RWPE2 (cell line): ENCODE results near the gene BLOC1S3.

Source experiments
- ATAC-seq: fragments of 200-7000 bp; cut with Tn5 transposase; 3 replicates; pipeline ENCODE4 v1.9.1; 2021; ENCODE audit warnings: low read depth
- DNase-seq: peaks from one replicate; pipeline ENCODE4 v3.0.0-alpha.2; 2020; ENCODE audit warnings: low spot score
- H3K27ac ChIP-seq: fragments of 450-650 bp; 2 replicates; pipeline ENCODE4 v1.5.1; 2017; ENCODE audit warnings: mild to moderate bottlenecking; ENCODE audit not compliant: poor library complexity, severe bottlenecking
- H3K27me3 ChIP-seq: fragments of 250-450 bp; sonication (Bioruptor Pico); 2 replicates; pipeline ENCODE4 v1.5.1; 2021; ENCODE audit warnings: mild to moderate bottlenecking, moderate library complexity; ENCODE audit not compliant: insufficient read depth, poor library complexity, severe bottlenecking
- H3K36me3 ChIP-seq: fragments of 250-450 bp; sonication (Bioruptor Pico); 2 replicates; pipeline ENCODE4 v1.5.1; 2020; ENCODE audit warnings: low read depth, mild to moderate bottlenecking, moderate library complexity
- H3K4me1 ChIP-seq: fragments of 250-450 bp; sonication (Bioruptor Pico); 2 replicates; pipeline ENCODE4 v1.5.1; 2021; ENCODE audit warnings: mild to moderate bottlenecking, moderate library complexity; ENCODE audit not compliant: insufficient read depth, poor library complexity, severe bottlenecking
- H3K4me3 ChIP-seq: fragments of 250-450 bp; sonication (Bioruptor Pico); 2 replicates; pipeline ENCODE4 v1.5.1; 2021; ENCODE audit warnings: mild to moderate bottlenecking, moderate library complexity; ENCODE audit not compliant: severe bottlenecking
- H3K9me3 ChIP-seq: fragments of 250-450 bp; sonication (Bioruptor Pico); 2 replicates; pipeline ENCODE4 v1.5.1; 2021; ENCODE audit warnings: mild to moderate bottlenecking, moderate library complexity; ENCODE audit not compliant: severe bottlenecking
- TF ChIP-seq, protein P1 (sequence below): fragments of 450-650 bp; IDR thresholded peaks from one replicate; pipeline ENCODE4 v1.5.1; 2017; ENCODE audit warnings: mild to moderate bottlenecking, moderate library complexity; ENCODE audit not compliant: poor library complexity, severe bottlenecking

BLOC1S3 gene

GRCh38 chr19:45186509-45187334, 8.1 kb downstream of the BLOC1S3 start:
- Histone ChIP-seq H3K36me3 (no peaks in the 10 kb centered on the region), H3K9me3 (no peaks in the 10 kb centered on the region), H3K27me3 (no peaks in the 10 kb centered on the region), H3K4me3 (no peak overlapping the region), H3K4me1 (peaks cover 3% of the 10 kb centered on the region), H3K27ac (no peak overlapping the region)
- DNase-seq = no peak
- peak; percentile 14; the same call in 1 of the 3 replicates for ATAC-seq
- TF ChIP-seq, protein P1, sequence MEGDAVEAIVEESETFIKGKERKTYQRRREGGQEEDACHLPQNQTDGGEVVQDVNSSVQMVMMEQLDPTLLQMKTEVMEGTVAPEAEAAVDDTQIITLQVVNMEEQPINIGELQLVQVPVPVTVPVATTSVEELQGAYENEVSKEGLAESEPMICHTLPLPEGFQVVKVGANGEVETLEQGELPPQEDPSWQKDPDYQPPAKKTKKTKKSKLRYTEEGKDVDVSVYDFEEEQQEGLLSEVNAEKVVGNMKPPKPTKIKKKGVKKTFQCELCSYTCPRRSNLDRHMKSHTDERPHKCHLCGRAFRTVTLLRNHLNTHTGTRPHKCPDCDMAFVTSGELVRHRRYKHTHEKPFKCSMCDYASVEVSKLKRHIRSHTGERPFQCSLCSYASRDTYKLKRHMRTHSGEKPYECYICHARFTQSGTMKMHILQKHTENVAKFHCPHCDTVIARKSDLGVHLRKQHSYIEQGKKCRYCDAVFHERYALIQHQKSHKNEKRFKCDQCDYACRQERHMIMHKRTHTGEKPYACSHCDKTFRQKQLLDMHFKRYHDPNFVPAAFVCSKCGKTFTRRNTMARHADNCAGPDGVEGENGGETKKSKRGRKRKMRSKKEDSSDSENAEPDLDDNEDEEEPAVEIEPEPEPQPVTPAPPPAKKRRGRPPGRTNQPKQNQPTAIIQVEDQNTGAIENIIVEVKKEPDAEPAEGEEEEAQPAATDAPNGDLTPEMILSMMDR = no peak

DNA sequence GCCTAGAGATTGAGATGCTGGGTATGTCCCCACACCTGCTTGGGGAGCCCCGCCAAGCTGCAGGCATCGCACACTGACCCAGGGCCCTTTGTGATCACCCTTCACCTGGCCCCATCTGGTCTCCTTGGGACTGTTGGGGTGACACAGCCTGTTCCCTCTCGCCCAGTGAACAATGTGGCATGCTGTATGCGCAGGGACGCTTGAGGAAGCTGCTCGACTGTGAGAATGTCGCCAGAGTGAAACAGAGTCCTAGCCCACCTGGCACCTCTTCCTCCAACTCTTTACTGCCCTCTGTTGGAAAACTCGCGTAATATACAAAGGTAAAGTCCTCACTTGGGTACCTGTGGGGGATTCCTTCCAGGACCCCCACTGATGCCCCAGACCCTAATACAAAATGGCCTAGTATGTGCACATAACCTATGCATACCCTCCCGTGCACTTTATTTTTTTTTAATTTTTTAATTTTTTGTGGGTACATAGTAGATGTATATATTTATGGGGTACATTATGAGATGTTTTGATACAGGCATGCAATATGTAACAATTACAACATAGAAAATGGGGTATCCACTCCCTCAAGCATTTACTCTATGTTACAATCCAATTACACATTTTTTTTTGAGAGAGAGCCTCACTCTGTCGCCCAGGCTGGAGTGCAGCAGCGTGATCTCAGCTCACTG, 9.0 kb downstream of the BLOC1S3 start:
- Histone ChIP-seq H3K27me3 (no peaks in the 10 kb centered on the region), H3K9me3 (no peaks in the 10 kb centered on the region), H3K36me3 (no peaks in the 10 kb centered on the region), H3K4me3 (no peak overlapping the region), H3K27ac (no peak overlapping the region), H3K4me1 (peaks cover 2% of the 10 kb centered on the region)
- ATAC-seq = no peak
- TF ChIP-seq, protein P1 = peak; percentile 72
- no peak for DNase-seq

GRCh38 chr19:45189971-45190370, 11.4 kb downstream of the BLOC1S3 start:
- ATAC-seq = no peak
- TF ChIP-seq, protein P1 = no peak
- Histone ChIP-seq H3K27ac (no peak overlapping the region), H3K36me3 (no peaks in the 10 kb centered on the region), H3K9me3 (no peaks in the 10 kb centered on the region), H3K4me1 (no peaks in the 10 kb centered on the region), H3K27me3 (no peaks in the 10 kb centered on the region), H3K4me3 (no peak overlapping the region)
- DNase-seq = no peak

GRCh38 chr19:45191375-45191774, 12.8 kb downstream of the BLOC1S3 start:
- Histone ChIP-seq H3K27me3 (no peaks in the 10 kb centered on the region), H3K4me3 (no peak overlapping the region), H3K9me3 (no peaks in the 10 kb centered on the region), H3K4me1 (no peaks in the 10 kb centered on the region), H3K36me3 (no peaks in the 10 kb centered on the region), H3K27ac (peak overlapping the region; percentile 28)
- no peak for DNase-seq
- ATAC-seq = peak; percentile 87
- TF ChIP-seq, protein P1 = peak; percentile 54
